A549 (cell line): ENCODE data around the gene ALG3.

ENCODE experiments used
- CEBPB ChIP-seq, 2 experiments: fragments of >200 bp in 1 of 2; sonication (Bioruptor Twin) in 1 of 2; formaldehyde crosslinking in 1 of 2; IDR thresholded peaks; 2 replicates each; pipeline ENCODE4 v1.6.1; 2012 to 2016
- FOSL2 ChIP-seq, 2 experiments: fragments of 450-650 bp in 1 of 2; fragments of >200 bp in 1 of 2; sonication (Bioruptor Twin) in 1 of 2; formaldehyde crosslinking; IDR thresholded peaks; 2 replicates each; pipeline versions ENCODE4 v1.5.0 to v1.6.1; 2016 to 2020; ENCODE audit warnings: mild to moderate bottlenecking in 1 of 2, moderate library complexity in 1 of 2
- JUNB ChIP-seq: fragments of >200 bp; sonication (Bioruptor Twin); formaldehyde crosslinking; IDR thresholded peaks from 2 replicates; pipeline ENCODE4 v1.6.1; 2016
- POLR2A ChIP-seq: IDR thresholded peaks from 2 replicates; pipeline ENCODE4 v1.6.1; 2012; ENCODE audit warnings: mild to moderate bottlenecking, low read length
- RAD21 ChIP-seq, 2 experiments: fragments of >200 bp in 1 of 2; sonication (Bioruptor Twin) in 1 of 2; formaldehyde crosslinking in 1 of 2; IDR thresholded peaks in 1 of 2; conservative IDR thresholded peaks in 1 of 2; 2 replicates in 1 of 2; 3 replicates in 1 of 2; pipeline ENCODE4 v1.6.1; 2012 to 2018; ENCODE audit warnings: inconsistent platforms in 1 of 2
- SMC3 ChIP-seq: fragments of >200 bp; sonication (Bioruptor Twin); formaldehyde crosslinking; IDR thresholded peaks from 3 replicates; pipeline ENCODE4 v1.6.1; 2018; ENCODE audit warnings: inconsistent platforms
- TP53 ChIP-seq: fragments of 250-450 bp; sonication (Bioruptor Pico); IDR thresholded peaks from 2 replicates; pipeline ENCODE4 v1.5.0; 2021; ENCODE audit warnings: mild to moderate bottlenecking, moderate library complexity
- TF ChIP-seq, protein P1 (sequence below): fragments of >200 bp; sonication (Bioruptor Twin); formaldehyde crosslinking; IDR thresholded peaks from 3 replicates; pipeline ENCODE4 v1.5.1; 2016
- TF ChIP-seq, protein P2 (sequence below): fragments of >200 bp; sonication (Bioruptor Twin); formaldehyde crosslinking; IDR thresholded peaks from 2 replicates; pipeline ENCODE4 v1.6.1; 2016

DNA sequence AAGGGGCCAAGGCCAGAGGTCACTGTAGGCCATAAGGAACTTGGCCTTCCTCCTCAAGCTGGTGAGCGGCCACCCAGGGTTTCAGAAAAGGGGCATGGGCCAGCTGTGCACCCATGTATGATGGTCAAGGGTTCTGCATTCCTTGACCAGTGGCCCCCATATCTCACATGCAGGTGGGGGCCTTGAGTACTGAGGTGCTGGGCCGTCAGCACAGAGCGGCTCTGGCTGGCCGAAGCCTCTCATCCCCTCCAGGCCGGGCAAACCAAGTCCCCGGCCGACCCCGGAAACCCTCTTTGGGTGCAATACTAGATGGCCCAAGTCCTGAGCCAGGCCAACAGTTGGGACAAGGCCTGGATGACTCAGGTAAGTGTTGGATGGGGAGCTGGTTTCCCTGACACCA is 9.5 kb downstream of the ALG3 start:
- no peak for TF ChIP-seq POLR2A
- no peak for TF ChIP-seq SMC3
- TF ChIP-seq FOSL2 (IDR thresholded peaks at IDR 0.05): no peak
- no peak for TF ChIP-seq FOSL2 (CRISPR knock-in tag; IDR thresholded peaks at IDR 0.05)
- no peak for TF ChIP-seq TP53 (CRISPR knock-in tag)
- no peak for TF ChIP-seq JUNB
- TF ChIP-seq, protein P1, sequence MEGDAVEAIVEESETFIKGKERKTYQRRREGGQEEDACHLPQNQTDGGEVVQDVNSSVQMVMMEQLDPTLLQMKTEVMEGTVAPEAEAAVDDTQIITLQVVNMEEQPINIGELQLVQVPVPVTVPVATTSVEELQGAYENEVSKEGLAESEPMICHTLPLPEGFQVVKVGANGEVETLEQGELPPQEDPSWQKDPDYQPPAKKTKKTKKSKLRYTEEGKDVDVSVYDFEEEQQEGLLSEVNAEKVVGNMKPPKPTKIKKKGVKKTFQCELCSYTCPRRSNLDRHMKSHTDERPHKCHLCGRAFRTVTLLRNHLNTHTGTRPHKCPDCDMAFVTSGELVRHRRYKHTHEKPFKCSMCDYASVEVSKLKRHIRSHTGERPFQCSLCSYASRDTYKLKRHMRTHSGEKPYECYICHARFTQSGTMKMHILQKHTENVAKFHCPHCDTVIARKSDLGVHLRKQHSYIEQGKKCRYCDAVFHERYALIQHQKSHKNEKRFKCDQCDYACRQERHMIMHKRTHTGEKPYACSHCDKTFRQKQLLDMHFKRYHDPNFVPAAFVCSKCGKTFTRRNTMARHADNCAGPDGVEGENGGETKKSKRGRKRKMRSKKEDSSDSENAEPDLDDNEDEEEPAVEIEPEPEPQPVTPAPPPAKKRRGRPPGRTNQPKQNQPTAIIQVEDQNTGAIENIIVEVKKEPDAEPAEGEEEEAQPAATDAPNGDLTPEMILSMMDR: no peak
- TF ChIP-seq, protein P2, sequence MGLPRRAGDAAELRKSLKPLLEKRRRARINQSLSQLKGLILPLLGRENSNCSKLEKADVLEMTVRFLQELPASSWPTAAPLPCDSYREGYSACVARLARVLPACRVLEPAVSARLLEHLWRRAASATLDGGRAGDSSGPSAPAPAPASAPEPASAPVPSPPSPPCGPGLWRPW: no peak
- TF ChIP-seq CEBPB (IDR thresholded peaks at IDR 0.05): no peak
- no peak for TF ChIP-seq RAD21 (conservative IDR thresholded peaks at IDR 0.05 in 1 of 2, IDR thresholded peaks at IDR 0.05 in 1 of 2)
